BLaER1 treated with 17β-estradiol and CSF1 and Interleukin-3, amounts not matched to agents 10 nM and 100 nM (cell line): Measurements from ENCODE around the gene KCNIP2.

Experiments
- H3K27ac ChIP-seq, 11 experiments: shearing (Covaris generic); formaldehyde crosslinking; 2 replicates each; pipeline ENCODE4 v1.8.1; 2022
- H3K27me3 ChIP-seq, 11 experiments: shearing (Covaris generic); formaldehyde crosslinking; 2 replicates each; pipeline ENCODE4 v1.8.1; 2022
- H3K36me3 ChIP-seq, 11 experiments: shearing (Covaris generic); formaldehyde crosslinking; 2 replicates each; pipeline ENCODE4 v1.8.1; 2022
- H3K4me1 ChIP-seq, 10 experiments: shearing (Covaris generic); formaldehyde crosslinking; 2 replicates each; pipeline ENCODE4 v1.8.1; 2022
- H3K4me2 ChIP-seq, 11 experiments: shearing (Covaris generic); formaldehyde crosslinking; 2 replicates each; pipeline ENCODE4 v1.8.1; 2022
- H3K4me3 ChIP-seq, 10 experiments: shearing (Covaris generic); formaldehyde crosslinking; 2 replicates each; pipeline ENCODE4 v1.8.1; 2022
- H3K9ac ChIP-seq, 11 experiments: shearing (Covaris generic); formaldehyde crosslinking; 2 replicates each; pipeline ENCODE4 v1.8.1; 2022
- H3K9me3 ChIP-seq, 11 experiments: shearing (Covaris generic); formaldehyde crosslinking; replicated peaks in 1 of 11; 2 replicates each; pipeline ENCODE4 v1.8.1; 2022
- H4K20me1 ChIP-seq, 11 experiments: shearing (Covaris generic); formaldehyde crosslinking; 2 replicates each; pipeline ENCODE4 v1.8.1; 2022
- Cebpa-rat ChIP-seq, 11 experiments: shearing (Covaris generic); IDR thresholded peaks; 2 replicates each; pipeline ENCODE4 v1.8.1; 2022

The KCNIP2 gene

GRCh38 chr10:101834341-101834740 lies 9.3 kb downstream of the KCNIP2 start:
- TF ChIP-seq Cebpa-rat (IDR thresholded peaks at IDR 0.05): no peak
- H3K9ac ChIP-seq: peak overlapping the region in 2 of 11 experiments; percentile 11 to 17; a peak in 2 of 22 replicates
- H3K9me3 ChIP-seq: no peaks in the 10 kb centered on the region
- H3K36me3 ChIP-seq: no peaks in the 10 kb centered on the region
- no peak overlapping the region for H3K4me3 ChIP-seq
- H3K4me2 ChIP-seq: peak overlapping the region; percentile 45 to 87 (median 74)
- H3K4me1 ChIP-seq: peaks cover 42 to 59% (median 51%) of the 10 kb centered on the region in 10 experiments
- H3K27ac ChIP-seq: no peak overlapping the region
- no peaks in the 10 kb centered on the region for H3K27me3 ChIP-seq
- H4K20me1 ChIP-seq: peaks cover 13 to 62% (median 39%) of the 10 kb centered on the region in 11 experiments; a peak in 21 of 22 replicates

- Histone ChIP-seq H3K4me3 (no peak overlapping the region), H3K27me3 (no peaks in the 10 kb centered on the region), H3K9me3 (no peaks in the 10 kb centered on the region), H3K4me2 (peak overlapping the region in 4 of 11 experiments; percentile 79 to 87 (median 80); a peak in 5 of 22 replicates), H3K36me3 (peaks cover 0 to 3% (median 0%) of the 10 kb centered on the region in 11 experiments; a peak in 1 of 22 replicates), H3K27ac (no peak overlapping the region), H3K9ac (no peak overlapping the region), H4K20me1 (peaks cover 8 to 54% (median 30%) of the 10 kb centered on the region in 11 experiments; a peak in 19 of 22 replicates), H3K4me1 (peaks cover 51 to 68% (median 59%) of the 10 kb centered on the region in 10 experiments)
- no peak for TF ChIP-seq Cebpa-rat (IDR thresholded peaks at IDR 0.05)
Observed at GRCh38 chr10:101833466-101833865, 10.1 kb downstream of the KCNIP2 start.

- Histone ChIP-seq H3K4me3 (no peak overlapping the region), H3K9ac (no peak overlapping the region; a peak in 1 of 22 replicates), H3K27ac (no peak overlapping the region), H3K9me3 (no peaks in the 10 kb centered on the region), H3K4me1 (peaks cover 53 to 72% (median 61%) of the 10 kb centered on the region in 10 experiments), H4K20me1 (peaks cover 5 to 43% (median 20%) of the 10 kb centered on the region in 11 experiments; a peak in 17 of 22 replicates), H3K27me3 (no peaks in the 10 kb centered on the region), H3K36me3 (peaks cover 0 to 14% (median 0%) of the 10 kb centered on the region in 11 experiments; a peak in 4 of 22 replicates), H3K4me2 (peak overlapping the region in 7 of 11 experiments; percentile 18 to 97 (median 95); a peak in 7 of 22 replicates)
- TF ChIP-seq Cebpa-rat (IDR thresholded peaks at IDR 0.05): no peak
Observed at GRCh38 chr10:101832325-101832771, 11.3 kb downstream of the KCNIP2 start.

GRCh38 chr10:101831169-101831811 lies 12.3 kb downstream of the KCNIP2 start:
- no peak for TF ChIP-seq Cebpa-rat (IDR thresholded peaks at IDR 0.05)
- Histone ChIP-seq H4K20me1 (peaks cover 5 to 35% (median 19%) of the 10 kb centered on the region in 11 experiments; a peak in 17 of 22 replicates), H3K9ac (peak overlapping the region; percentile 36 to 81 (median 64); a peak in 21 of 22 replicates), H3K4me3 (peak overlapping the region; percentile 49 to 73 (median 62)), H3K27me3 (no peaks in the 10 kb centered on the region), H3K27ac (peak overlapping the region; percentile 33 to 72 (median 58); a peak in 20 of 22 replicates), H3K9me3 (no peaks in the 10 kb centered on the region), H3K4me1 (peaks cover 55 to 77% (median 65%) of the 10 kb centered on the region in 10 experiments), H3K4me2 (peak overlapping the region; percentile 83 to 98 (median 95)), H3K36me3 (peaks cover 0 to 19% (median 0%) of the 10 kb centered on the region in 11 experiments; a peak in 4 of 22 replicates)

GRCh38 chr10:101830322-101831168 lies 13.1 kb downstream of the KCNIP2 start:
- H3K4me3 ChIP-seq: peak overlapping the region; percentile 49 to 73 (median 62)
- peaks cover 5 to 28% (median 14%) of the 10 kb centered on the region in 11 experiments; a peak in 17 of 22 replicates for H4K20me1 ChIP-seq
- H3K27me3 ChIP-seq: no peaks in the 10 kb centered on the region
- peak overlapping the region; percentile 83 to 98 (median 95) for H3K4me2 ChIP-seq
- no peaks in the 10 kb centered on the region for H3K9me3 ChIP-seq
- peaks cover 0 to 19% (median 0%) of the 10 kb centered on the region in 11 experiments; a peak in 4 of 22 replicates for H3K36me3 ChIP-seq
- H3K4me1 ChIP-seq: peaks cover 54 to 74% (median 64%) of the 10 kb centered on the region in 10 experiments
- H3K27ac ChIP-seq: peak overlapping the region; percentile 33 to 72 (median 58); a peak in 21 of 22 replicates
- peak overlapping the region; percentile 36 to 81 (median 64); a peak in 21 of 22 replicates for H3K9ac ChIP-seq
- TF ChIP-seq Cebpa-rat (IDR thresholded peaks at IDR 0.05): no peak

- Histone ChIP-seq H3K9me3 (no peaks in the 10 kb centered on the region), H3K36me3 (peaks cover 0 to 26% (median 0%) of the 10 kb centered on the region in 11 experiments; a peak in 4 of 22 replicates), H3K9ac (peak overlapping the region; percentile 36 to 81 (median 63); a peak in 20 of 22 replicates), H3K4me2 (peak overlapping the region; percentile 83 to 98 (median 95)), H3K27me3 (no peaks in the 10 kb centered on the region), H3K4me3 (peak overlapping the region; percentile 49 to 73 (median 62)), H4K20me1 (peaks cover 2 to 20% (median 7%) of the 10 kb centered on the region in 11 experiments; a peak in 15 of 22 replicates), H3K27ac (peak overlapping the region in 10 of 11 experiments; percentile 33 to 72 (median 59); a peak in 19 of 22 replicates), H3K4me1 (peaks cover 46 to 66% (median 57%) of the 10 kb centered on the region in 10 experiments)
- no peak for TF ChIP-seq Cebpa-rat (IDR thresholded peaks at IDR 0.05)
Observed at GRCh38 chr10:101829561-101830315, 13.9 kb downstream of the KCNIP2 start.

- Histone ChIP-seq H3K27ac (peak overlapping the region in 2 of 11 experiments; percentile 46 to 57; a peak in 2 of 22 replicates), H3K27me3 (no peaks in the 10 kb centered on the region), H3K9ac (peak overlapping the region in 7 of 11 experiments; percentile 47 to 65 (median 49); a peak in 9 of 22 replicates), H3K36me3 (peaks cover 0 to 27% (median 0%) of the 10 kb centered on the region in 11 experiments; a peak in 4 of 22 replicates), H3K4me2 (peak overlapping the region; percentile 65 to 91 (median 70)), H3K4me3 (peak overlapping the region in 7 of 10 experiments; percentile 34 to 63 (median 43); a peak in 10 of 20 replicates), H4K20me1 (peaks cover 0 to 12% (median 6%) of the 10 kb centered on the region in 11 experiments; a peak in 13 of 22 replicates), H3K4me1 (peaks cover 39 to 59% (median 49%) of the 10 kb centered on the region in 10 experiments), H3K9me3 (no peaks in the 10 kb centered on the region)
- no peak for TF ChIP-seq Cebpa-rat (IDR thresholded peaks at IDR 0.05)
Observed at GRCh38 chr10:101828766-101829551, 14.6 kb downstream of the KCNIP2 start.
